Measurements from ENCODE around the gene HAX1. TPM values are rescaled to one million over a fixed set of nuclear protein-coding genes. Genes with fewer than 3 reads are reported as not detected.

HAX1 gene
- total and polyA plus RNA-seq, 2 experiments from 2014 or later: 73.2 to 92.0 TPM

DNA sequence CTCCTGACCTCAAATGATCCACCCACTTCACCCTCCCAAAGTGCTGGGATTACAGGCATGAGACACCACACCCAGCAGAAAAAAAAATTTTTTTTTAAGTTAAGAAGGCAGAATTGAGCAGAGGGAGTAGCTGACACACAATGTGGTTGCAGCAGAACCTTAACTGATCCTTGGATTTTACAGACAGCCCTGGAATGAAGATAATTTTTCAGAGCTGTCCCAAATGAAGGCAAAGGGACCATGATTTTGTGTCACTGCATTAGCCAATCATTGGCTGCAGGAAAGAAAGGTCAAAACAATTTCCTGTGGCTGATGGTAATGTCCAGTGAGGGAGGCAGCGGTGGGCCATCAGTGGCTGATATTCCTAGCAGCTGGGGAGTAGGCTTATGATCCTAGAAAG lies 29.2 kb downstream of the HAX1 start:
- DNase-seq (ENCODE audit: low spot score): no peak
- Histone ChIP-seq H4K20me1 (replicated peaks; ENCODE audit: insufficient read depth) (no peaks in the 10 kb centered on the region), H3K27me3 (ENCODE audit: insufficient read depth) (no peaks in the 10 kb centered on the region), H3K79me2 (replicated peaks; ENCODE audit: insufficient read depth) (no peaks in the 10 kb centered on the region), H2AFZ (no peak overlapping the region), H3F3A (replicated peaks; ENCODE audit: low read depth) (no peaks in the 10 kb centered on the region), H3K36me3 (ENCODE audit: insufficient read depth) (no peaks in the 10 kb centered on the region), H3K4me1 (ENCODE audit: insufficient read depth) (no peaks in the 10 kb centered on the region), H3K9me2 (ENCODE audit: insufficient read depth) (no peaks in the 10 kb centered on the region), H3K4me3 (no peak overlapping the region), H3K4me2 (no peak overlapping the region), H3K27ac (ENCODE audit: low read depth) (no peak overlapping the region)
- Mint-ChIP-seq H3K4me3 (no peak overlapping the region), H3K27ac (no peak overlapping the region), H3K9me3 (peaks cover 6% of the 10 kb centered on the region; the same call in 1 of the 3 replicates), H3K4me1 (no peaks in the 10 kb centered on the region), H3K27me3 (ENCODE audit: insufficient read depth, low read depth, poor library complexity) (peaks cover 5% of the 10 kb centered on the region), H3K36me3 (ENCODE audit: low read depth) (no peaks in the 10 kb centered on the region)
- no peak for ATAC-seq
- TF ChIP-seq JUNB (IDR thresholded peaks at IDR 0.05; ENCODE audit: unreplicated experiment) (no peak), CREB1 (CRISPR knock-in tag; IDR thresholded peaks at IDR 0.05; ENCODE audit: low read depth) (no peak)

DNA sequence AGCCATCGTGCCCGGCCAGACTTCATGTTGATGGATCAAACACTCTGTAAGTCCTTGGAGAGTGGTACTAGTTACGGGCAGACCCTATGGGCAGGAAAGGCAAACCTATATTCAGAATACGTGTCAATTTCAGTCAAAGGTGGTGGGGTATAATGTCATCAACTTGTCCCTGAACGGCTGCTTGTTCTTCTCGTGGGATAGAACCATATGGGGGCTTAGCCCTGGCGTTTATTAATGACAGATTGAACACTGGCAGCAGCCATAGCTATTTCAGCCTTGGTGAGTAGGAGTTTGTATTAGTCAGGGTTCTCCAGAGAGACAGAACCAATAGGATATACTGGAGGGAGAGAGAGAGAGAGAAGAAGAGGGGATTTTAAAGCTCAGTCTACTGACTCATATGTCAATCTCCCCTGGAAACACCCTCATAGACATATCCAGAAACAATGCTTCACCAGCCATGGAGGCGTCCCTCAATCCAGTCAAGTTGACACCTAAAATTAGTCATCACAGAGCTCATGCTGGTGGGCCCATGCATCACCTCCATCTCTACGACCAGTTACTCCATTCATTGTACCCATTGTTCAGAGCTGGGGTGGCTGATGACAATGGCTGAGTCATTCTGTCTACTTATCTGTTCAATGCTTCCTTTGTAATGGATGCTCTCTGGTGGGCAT lies 32.4 kb downstream of the HAX1 start:
- Histone ChIP-seq H3K79me2 (replicated peaks; ENCODE audit: insufficient read depth) (no peaks in the 10 kb centered on the region), H3K36me3 (ENCODE audit: insufficient read depth) (no peaks in the 10 kb centered on the region), H2AFZ (no peak overlapping the region), H3K27me3 (ENCODE audit: insufficient read depth) (no peaks in the 10 kb centered on the region), H3K4me1 (ENCODE audit: insufficient read depth) (no peaks in the 10 kb centered on the region), H3K9me2 (ENCODE audit: insufficient read depth) (no peaks in the 10 kb centered on the region), H4K20me1 (replicated peaks; ENCODE audit: insufficient read depth) (no peaks in the 10 kb centered on the region), H3F3A (replicated peaks; ENCODE audit: low read depth) (no peaks in the 10 kb centered on the region), H3K4me2 (no peak overlapping the region), H3K4me3 (no peak overlapping the region), H3K27ac (ENCODE audit: low read depth) (no peak overlapping the region)
- H3K27me3 Mint-ChIP-seq (ENCODE audit: insufficient read depth, low read depth, poor library complexity): peaks cover 5% of the 10 kb centered on the region
- TF ChIP-seq EZH2 (IDR thresholded peaks at IDR 0.05; ENCODE audit: low read depth, unreplicated experiment) (no peak), JUNB (IDR thresholded peaks at IDR 0.05; ENCODE audit: unreplicated experiment) (no peak), ZNF331 (CRISPR knock-in tag; IDR thresholded peaks at IDR 0.05; ENCODE audit: low read depth) (no peak), CREB1 (CRISPR knock-in tag; IDR thresholded peaks at IDR 0.05; ENCODE audit: low read depth) (no peak)
- TF ChIP-seq, protein P1, sequence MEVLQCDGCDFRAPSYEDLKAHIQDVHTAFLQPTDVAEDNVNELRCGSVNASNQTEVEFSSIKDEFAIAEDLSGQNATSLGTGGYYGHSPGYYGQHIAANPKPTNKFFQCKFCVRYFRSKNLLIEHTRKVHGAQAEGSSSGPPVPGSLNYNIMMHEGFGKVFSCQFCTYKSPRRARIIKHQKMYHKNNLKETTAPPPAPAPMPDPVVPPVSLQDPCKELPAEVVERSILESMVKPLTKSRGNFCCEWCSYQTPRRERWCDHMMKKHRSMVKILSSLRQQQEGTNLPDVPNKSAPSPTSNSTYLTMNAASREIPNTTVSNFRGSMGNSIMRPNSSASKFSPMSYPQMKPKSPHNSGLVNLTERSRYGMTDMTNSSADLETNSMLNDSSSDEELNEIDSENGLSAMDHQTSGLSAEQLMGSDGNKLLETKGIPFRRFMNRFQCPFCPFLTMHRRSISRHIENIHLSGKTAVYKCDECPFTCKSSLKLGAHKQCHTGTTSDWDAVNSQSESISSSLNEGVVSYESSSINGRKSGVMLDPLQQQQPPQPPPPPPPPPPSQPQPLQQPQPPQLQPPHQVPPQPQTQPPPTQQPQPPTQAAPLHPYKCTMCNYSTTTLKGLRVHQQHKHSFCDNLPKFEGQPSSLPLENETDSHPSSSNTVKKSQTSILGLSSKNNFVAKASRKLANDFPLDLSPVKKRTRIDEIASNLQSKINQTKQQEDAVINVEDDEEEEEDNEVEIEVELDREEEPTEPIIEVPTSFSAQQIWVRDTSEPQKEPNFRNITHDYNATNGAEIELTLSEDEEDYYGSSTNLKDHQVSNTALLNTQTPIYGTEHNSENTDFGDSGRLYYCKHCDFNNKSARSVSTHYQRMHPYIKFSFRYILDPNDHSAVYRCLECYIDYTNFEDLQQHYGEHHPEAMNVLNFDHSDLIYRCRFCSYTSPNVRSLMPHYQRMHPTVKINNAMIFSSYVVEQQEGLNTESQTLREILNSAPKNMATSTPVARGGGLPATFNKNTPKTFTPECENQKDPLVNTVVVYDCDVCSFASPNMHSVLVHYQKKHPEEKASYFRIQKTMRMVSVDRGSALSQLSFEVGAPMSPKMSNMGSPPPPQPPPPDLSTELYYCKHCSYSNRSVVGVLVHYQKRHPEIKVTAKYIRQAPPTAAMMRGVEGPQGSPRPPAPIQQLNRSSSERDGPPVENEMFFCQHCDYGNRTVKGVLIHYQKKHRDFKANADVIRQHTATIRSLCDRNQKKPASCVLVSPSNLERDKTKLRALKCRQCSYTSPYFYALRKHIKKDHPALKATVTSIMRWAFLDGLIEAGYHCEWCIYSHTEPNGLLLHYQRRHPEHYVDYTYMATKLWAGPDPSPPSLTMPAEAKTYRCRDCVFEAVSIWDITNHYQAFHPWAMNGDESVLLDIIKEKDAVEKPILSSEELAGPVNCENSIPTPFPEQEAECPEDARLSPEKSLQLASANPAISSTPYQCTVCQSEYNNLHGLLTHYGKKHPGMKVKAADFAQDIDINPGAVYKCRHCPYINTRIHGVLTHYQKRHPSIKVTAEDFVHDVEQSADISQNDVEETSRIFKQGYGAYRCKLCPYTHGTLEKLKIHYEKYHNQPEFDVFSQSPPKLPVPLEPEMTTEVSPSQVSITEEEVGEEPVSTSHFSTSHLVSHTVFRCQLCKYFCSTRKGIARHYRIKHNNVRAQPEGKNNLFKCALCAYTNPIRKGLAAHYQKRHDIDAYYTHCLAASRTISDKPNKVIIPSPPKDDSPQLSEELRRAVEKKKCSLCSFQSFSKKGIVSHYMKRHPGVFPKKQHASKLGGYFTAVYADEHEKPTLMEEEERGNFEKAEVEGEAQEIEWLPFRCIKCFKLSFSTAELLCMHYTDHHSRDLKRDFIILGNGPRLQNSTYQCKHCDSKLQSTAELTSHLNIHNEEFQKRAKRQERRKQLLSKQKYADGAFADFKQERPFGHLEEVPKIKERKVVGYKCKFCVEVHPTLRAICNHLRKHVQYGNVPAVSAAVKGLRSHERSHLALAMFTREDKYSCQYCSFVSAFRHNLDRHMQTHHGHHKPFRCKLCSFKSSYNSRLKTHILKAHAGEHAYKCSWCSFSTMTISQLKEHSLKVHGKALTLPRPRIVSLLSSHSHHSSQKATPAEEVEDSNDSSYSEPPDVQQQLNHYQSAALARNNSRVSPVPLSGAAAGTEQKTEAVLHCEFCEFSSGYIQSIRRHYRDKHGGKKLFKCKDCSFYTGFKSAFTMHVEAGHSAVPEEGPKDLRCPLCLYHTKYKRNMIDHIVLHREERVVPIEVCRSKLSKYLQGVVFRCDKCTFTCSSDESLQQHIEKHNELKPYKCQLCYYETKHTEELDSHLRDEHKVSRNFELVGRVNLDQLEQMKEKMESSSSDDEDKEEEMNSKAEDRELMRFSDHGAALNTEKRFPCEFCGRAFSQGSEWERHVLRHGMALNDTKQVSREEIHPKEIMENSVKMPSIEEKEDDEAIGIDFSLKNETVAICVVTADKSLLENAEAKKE (CRISPR knock-in tag; IDR thresholded peaks at IDR 0.05): no peak
- ATAC-seq (no peak), DNase-seq (ENCODE audit: low spot score) (no peak)
- H3K27ac Mint-ChIP-seq: no peak overlapping the region
- no peak overlapping the region for H3K4me3 Mint-ChIP-seq
- H3K36me3 Mint-ChIP-seq (ENCODE audit: low read depth): no peaks in the 10 kb centered on the region
- H3K4me1 Mint-ChIP-seq: no peaks in the 10 kb centered on the region
- peaks cover 5% of the 10 kb centered on the region for H3K9me3 Mint-ChIP-seq
